HG03025 (cell line): ENCODE measurements around the gene ALG1.
"Not testable (repeated sequence)": the region's sequence is repeated elsewhere in the genome, so short reads cannot be mapped to it uniquely, and the experiment has no call there.

Experiments
- ATAC-seq: cut with Tn5 transposase; IDR thresholded peaks from one replicate; pipeline ENCODE4 v1.9.1; 2021; ENCODE audit warnings: mild to moderate bottlenecking, moderate library complexity; ENCODE audit not compliant: unreplicated experiment, low FRiP score

ALG1 gene

DNA sequence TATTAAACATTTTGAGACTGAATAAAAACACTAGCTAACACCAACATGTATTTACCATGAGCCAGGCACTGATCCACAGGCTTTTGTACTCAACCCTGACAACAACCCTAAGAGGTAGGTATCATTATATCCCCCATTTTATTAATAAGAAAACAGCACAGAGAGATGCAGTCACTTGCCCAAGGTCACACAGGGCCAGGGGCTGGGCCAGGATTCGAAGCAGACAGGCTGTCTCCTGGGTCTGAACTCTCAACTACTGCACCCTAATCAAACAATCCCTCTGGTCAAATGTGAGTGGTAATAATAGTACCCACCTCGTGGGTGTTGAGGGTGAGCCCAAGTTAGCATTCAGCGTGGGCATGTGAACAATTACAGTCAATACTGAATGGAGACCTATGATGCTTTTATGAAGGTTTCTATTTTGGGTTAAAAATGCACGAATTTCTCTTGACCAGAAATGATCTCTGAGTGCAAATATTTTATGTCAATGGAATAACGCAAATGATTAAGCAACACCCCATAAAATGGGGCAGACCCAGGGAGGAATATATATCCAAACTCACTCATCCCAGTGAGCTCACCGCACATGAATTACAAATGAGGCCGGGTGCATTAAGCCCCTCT, 24.9 kb downstream of the ALG1 start:
- not testable (repeated sequence) for ATAC-seq

DNA sequence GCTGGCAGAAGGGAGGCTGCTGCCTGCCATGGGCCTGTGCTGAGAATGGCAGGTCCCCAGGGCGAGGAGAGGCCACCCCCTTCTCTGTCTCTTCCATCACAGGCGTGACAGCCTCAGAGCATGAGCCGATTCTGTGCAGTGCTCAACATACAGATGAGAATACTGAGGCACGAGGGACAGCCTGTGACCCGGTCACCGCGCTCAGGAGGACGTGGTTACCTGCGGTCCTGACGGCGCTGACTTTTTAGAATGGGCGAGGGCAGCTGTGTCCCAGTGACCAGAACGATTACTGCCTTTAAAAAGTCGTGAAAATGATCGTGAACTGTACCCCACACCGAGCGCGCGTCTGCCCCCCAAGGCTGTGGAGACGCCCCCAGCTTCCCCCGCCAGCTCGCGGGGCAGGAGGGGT, 25.4 kb downstream of the ALG1 start:
- not testable (repeated sequence) for ATAC-seq

DNA sequence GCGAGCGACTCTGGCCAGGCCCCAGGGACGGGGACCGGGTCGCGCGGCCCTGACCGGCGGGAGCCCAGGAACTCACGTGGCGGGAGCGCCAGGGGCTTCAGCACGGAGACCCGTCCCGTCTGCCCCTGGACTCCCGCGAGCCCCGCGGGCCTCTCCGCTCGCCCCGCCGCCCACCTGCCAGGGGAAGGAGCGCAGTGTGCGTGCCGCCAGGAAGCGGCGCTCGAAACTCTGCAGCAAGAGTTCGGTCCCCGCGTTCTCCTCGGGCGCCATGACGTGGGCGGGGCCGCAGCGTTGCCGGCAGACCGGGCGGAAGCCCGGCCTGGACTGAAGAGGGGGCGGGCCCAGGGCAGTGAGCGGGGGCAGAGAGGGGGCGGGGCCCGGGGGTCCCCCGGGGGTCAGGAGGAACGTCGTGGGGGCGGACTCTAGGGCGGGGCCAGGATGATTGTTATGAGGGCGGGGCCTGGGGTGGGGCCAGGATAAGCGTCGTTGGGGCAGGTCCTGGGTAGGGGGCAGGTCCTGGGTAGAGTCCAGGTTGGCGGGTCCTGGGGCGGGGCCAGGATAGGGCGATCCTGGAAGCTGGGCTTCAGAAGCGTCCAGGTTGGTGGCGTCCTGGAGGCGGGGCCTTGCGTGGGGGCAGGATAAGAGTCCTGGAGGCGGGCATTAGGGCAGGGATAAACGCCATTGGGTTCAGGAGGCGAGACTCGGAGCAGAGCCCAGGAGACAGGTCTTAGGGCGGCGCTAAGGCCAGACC, 26.0 kb downstream of the ALG1 start, which contains the start of gene EEF2KMT:
EEF2KMT (minus strand) TSS at position 326 of the 751 bp plus-strand sequence; CDS start at position 270, 56 bp downstream.
- peak; percentile 98 for ATAC-seq

DNA sequence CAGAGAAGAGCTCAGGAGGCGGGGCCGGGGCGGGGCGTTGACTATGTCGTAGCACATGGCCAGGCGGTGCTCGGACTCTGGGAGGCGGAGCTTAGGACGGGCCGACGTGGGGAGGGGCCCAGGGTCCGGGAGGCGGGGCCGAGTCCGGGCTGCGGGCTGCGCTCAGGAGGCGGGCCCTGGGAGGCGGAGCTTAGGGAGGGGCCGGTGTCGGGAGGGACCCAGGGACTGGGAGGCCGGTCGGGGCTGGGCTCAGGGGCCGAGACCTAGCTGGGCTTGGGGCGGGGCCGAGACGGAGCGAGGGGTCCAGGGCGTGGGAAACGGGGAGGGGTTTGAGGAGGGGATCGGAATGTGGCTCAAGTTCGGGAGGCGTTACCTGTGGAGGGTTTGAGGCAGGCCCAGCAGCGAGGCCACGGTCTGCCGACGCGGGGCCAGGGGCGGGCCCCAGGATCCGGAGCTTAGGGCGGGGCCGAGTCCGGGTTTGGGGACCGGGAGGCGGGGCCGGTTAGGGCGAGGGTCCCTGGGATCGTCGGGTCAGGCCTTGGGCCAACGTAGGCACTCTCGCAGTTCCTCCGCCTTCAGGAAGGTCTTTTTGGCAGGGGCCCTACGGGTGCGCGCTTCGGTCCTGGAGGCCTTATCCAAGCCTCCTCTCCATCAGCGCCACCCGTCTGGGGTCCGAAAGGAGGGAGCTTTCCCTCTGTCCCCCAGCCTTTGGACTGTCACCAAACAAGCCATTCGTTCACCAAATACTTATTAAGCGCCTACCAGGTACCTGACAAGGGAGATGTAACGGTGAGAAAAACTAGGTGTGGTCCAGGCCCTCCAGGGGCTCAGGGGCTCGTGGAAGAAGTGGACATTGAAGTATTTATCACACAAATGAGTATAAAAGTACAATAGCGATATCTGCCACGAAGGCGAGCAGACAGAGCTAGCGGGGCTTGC, 26.8 kb downstream of the ALG1 start:
- ATAC-seq: peak; percentile 63

DNA sequence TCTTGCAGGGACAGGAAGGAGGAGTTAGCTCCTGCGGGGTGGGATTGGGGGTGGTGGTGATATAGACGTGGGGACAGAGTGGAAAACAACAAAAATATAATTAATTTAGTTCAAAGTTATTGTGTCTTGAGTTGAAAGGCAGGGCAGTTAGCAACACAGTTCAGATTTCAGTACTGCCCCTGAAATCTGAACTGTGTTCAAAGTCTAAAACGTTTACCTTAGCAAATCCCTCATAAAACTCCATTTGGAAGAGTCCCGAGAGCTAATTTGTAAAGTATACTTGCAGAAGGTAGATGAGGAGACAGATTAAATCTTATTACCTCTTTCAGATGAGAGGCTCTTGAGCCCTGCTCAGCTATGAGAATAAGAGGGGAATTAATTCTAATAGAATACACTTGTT, 27.5 kb downstream of the ALG1 start:
- ATAC-seq: not testable (repeated sequence)

DNA sequence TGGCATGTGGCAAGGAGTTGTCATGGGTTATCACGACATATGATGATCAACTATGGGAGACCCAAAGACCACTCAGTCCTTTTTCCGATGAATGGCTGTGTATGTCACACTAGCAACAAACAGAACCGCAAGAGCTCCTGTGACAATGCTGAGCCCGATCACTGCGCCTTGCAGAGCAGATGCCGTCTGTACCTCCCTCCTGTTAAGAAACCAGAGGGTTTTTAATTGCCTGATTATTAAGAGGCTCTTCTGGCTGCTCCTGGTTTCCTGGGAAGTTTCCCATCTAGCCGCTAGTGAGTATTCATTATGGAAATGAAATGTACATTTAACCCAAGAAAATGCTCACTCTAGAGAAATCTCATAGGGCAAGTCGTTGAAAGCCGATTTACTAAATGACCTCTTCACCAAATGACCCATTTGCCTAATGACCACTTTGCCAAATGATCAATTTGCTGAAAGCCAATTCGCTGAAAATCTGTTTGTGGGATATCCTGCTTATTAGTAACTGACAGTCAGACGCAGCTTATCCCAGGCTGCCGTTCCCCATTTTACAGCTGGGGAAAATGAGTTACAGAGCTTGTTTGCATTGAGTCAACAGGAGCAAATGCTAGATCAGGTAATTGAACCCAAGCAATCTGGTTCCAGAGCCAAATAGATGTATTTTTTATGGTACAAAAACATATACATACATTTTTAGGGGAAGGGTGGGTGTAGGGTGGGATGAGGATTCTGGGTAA, 31.8 kb downstream of the ALG1 start:
- ATAC-seq: not testable (repeated sequence)

DNA sequence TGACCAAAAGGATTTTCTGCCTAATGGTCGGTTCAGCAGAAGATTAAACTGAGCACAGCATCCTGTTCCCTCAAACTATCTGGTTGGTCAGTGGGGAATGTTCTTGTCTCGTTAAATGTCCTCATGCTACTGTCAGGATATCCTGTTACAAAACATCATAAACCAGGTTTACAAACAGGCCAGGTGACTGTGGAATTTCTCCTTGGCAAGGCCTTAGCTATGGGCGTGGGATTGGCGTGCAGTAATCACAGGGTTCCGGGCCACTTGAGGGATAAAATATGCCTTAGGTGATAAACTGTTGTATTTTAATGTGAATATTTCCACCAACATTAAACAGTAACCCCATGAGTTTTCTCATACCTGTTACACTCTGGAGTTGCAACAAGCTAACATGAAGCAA, 33.4 kb downstream of the ALG1 start:
- ATAC-seq: not testable (repeated sequence)

DNA sequence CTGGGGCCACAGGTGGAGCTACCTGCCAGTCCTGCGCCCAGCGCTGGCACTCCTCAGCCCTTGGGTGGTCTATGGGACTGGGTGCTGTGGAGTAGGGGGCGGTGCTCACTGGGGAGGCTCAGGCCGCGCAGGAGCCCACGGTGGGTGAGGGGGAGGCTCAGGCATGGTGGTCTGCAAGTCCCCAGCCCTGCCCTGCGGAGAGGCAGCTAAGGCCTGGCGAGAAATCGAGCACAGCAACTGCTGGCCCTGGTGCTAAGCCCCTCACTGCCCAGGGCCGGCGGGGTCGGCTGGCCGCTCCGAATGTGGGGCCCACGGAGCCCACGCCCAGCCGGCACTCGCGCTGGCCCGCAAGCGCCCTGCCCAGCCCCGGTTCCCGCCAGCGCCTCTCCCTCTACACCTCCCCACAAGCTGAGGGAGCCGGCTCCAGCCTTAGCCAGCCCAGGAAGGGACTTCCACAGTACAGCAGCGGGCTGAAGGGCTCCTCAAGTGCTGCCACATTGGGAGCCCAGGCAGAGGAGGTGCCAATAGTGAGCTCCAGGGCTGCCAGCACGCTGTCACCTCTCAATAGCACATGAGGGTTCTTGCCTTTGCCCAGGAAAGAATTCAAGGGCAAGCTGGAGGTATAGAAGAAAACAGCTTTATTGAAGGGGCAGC, 37.0 kb downstream of the ALG1 start:
- no peak for ATAC-seq

DNA sequence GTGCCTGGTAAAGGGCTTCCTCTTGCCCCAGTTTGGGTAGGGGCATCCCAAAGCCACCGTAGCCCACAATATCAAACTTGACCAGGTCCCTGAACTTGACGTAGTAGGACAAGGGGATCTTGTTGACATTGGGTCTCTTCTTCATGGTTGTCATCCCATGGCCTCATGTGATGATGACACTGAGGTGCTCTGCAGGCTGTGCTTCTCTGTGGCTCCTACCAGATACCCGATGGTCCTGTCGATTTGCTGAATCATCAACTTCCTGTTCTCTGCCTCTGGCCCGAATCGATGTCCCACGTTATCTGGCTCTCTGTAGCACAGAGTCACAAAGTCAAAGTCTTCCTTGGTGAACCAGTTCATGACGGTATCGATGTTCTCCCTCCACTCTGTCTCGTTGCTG, 39.3 kb downstream of the ALG1 start:
- ATAC-seq: not testable (repeated sequence)

DNA sequence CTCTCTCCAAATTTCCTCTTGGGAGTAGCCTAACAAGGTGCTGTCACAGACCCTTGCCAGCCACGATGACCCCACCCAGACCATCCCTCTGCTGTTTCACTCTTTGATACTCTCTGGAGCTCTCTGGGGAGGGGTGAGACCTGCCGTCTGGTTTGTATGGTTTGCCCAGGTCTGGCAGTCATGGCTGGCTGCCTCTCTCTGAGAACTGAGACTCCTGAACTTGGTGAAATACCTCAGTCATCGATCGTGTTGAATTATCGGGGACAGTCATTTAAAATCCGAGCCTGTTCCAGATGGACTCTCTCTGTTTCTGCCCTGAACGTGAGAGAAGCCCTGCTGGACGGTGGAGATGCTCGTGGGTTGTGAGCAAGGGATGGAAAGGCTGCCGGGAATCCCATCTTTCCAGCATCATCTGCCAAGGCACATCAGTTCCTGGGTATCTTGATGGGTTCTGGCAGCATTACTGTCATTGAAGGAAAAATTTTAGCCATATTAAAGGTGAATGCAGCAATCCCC, 45.2 kb downstream of the ALG1 start:
- not testable (repeated sequence) for ATAC-seq

DNA sequence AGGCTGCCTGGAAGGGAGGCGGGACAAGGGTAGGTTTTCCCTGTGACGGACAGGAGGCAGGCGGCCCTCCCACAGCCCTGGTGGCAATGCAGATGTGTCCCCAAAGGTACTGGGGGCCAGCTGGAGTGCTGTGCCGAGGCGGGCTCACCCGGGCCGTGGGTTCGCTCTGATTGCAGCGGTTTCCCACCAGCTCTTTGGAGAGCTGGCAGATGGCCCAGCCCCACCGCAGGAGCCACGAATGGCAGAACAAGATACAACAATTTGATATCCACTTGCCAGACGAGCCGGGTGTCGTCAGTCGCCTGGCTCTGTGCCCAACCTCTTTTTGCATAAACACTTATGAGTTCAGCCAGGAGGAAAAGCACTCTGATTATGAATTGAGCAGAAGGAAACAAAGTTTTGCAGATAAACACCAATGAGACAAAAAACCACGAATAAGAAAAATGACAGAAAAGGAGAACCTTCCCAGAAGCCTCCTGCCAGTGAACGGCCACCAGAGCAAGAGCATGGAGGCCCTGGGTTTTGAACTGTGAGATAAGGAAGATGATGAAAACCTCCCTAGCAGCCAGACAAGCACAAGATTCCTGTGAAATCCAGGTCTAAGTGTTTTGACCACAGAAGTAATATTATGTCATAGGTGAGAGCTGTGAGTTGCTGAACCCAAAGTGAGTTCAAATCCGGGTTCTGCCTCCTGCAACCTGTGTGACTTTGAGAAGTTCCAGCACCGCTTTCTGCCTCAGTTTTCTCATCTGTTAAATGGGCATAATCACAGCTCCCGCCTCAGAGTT, 45.9 kb downstream of the ALG1 start:
- ATAC-seq: not testable (repeated sequence)

DNA sequence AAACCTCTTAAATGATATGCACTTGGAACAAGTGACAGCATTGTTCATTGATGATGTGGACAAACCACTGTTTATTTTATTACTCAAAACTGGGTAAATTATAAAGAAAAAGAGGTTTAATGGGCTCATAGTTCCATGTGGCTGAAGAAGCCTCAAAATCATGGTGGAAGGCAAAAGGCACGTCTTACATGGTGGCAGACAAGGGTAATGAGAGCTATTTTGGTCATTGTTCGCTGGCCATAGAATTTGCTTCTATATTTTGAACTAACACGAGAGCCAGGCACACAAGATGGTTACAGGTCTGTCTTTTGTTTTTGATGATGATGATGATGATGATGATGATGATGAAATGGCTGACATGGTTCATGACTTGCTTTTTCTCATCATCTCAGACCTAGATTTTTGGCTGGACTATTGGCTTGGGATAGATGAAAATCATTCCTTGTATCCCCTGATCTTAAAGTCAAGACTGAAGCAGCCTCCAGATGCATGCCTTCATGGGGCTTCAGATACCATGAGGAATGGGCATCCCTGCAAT, 59.9 kb downstream of the ALG1 start:
- not testable (repeated sequence) for ATAC-seq

DNA sequence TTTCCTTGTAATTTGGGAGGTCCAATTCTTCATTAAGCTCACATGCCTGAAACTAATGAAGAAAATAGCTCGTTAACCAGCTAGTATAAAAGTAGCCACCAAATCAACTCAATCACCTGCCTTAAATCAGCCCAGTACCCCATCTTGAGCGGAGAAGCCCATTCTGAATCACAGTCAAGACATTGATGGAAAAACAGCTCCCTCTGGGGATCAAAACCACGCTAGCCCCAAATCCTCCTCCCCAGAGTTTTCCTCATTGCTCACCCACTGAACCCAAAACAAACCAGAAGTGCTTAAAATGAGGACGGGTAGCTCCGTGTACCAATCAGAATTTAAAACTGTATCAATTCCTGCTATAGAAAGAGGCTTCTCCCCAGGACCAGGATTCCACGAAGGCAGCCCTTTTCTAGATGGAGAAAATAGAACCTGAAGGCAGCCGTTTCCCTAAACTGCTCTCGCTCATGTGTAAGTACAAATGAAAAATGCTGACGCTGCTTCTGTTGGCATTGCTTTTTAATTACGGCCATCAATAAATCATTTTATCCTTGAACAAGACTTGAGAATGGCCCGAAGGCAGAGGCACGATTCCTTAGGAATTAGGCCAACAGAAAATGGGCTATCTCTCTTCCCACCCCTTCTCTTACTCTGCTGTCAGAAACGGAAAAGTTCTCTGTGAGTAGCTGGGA, 61.4 kb downstream of the ALG1 start:
- ATAC-seq: not testable (repeated sequence)

DNA sequence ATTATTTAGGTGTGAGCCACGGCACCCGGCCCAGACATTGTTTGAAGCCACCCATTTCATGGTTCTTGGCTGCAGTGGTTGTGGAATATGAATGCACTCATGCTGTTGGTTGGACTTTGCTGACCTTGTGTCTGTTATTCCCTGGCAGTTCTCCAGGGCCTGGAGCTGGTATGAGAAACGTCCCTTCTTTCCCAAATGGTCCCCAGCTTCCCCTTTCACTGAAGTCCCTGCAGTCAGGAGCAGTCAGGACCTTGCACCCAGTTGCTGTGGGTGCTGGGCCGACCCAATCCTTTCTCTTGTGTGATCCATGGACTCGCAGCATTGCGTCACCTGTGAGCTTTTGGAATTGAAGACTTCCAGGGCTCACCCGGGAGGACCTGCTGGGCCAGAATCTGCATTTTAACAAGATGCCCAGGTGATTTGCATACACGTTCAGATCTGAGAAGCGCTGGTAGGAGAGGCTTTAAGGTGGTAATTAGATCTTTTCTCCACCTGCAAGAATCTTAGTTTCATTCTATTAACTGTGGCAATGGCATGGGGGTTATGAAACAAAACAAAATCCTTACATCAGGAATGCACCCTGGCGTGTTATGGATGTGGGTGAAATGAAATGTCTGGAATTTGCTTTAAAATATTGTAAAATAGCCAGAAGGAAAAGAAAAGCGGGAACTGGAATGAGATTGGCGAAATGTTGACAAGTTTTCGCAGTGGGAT, 63.3 kb downstream of the ALG1 start:
- ATAC-seq: not testable (repeated sequence)
